Skeletal muscle tissue (tissue), 4 donors: ENCODE measurements around the gene CRYL1. TPM values are rescaled to one million over a fixed set of nuclear protein-coding genes. Genes with fewer than 3 reads are reported as not detected.

Source experiments
- H3K27ac ChIP-seq: one replicate; pipeline ENCODE4 v1.7.0; 2013; ENCODE audit warnings: mild to moderate bottlenecking, low read depth, low read length, inconsistent platforms
- H3K27me3 ChIP-seq, 3 donors: one replicate each; pipeline ENCODE4 v1.7.0; 2013; ENCODE audit warnings: low read length in 3 of 3; ENCODE audit not compliant: control insufficient read depth in 3 of 3, insufficient read depth in 3 of 3
- H3K36me3 ChIP-seq, 3 donors: one replicate each; pipeline ENCODE4 v1.7.0; 2013; ENCODE audit warnings: low read length in 3 of 3; ENCODE audit not compliant: control insufficient read depth in 3 of 3, insufficient read depth in 3 of 3
- H3K4me1 ChIP-seq, 3 donors: one replicate each; pipeline ENCODE4 v1.7.0; 2013; ENCODE audit warnings: low read length in 3 of 3, mild to moderate bottlenecking in 3 of 3; ENCODE audit not compliant: control insufficient read depth in 3 of 3, insufficient read depth in 3 of 3
- H3K4me3 ChIP-seq, 3 donors: one replicate each; pipeline ENCODE4 v1.7.0; 2013; ENCODE audit warnings: low read length in 3 of 3
- H3K9ac ChIP-seq, 3 donors: one replicate each; pipeline ENCODE4 v1.7.0; 2013; ENCODE audit warnings: low read length in 3 of 3, mild to moderate bottlenecking in 3 of 3, moderate library complexity in 2 of 3, low read depth in 1 of 3
- H3K9me3 ChIP-seq, 3 donors: one replicate each; pipeline ENCODE4 v1.7.0; 2013; ENCODE audit warnings: low read length in 3 of 3; ENCODE audit not compliant: control insufficient read depth in 3 of 3
- total RNA-seq: library from RNA; depleted of rRNA; stranded (reverse); fragments of >200 nt; gene quantifications from one replicate; pipeline ENCODE4 v1.2.3, GENCODE V29; 2014
- donor health status: Osteomylitis.

CRYL1 gene
- total RNA-seq, 1 donor from 2014 or later, result 29.2 TPM

- H3K9ac ChIP-seq, result no peak overlapping the region
- no peak overlapping the region for H3K27ac ChIP-seq
- H3K9me3 ChIP-seq, result no peaks in the 10 kb centered on the region
- H3K27me3 ChIP-seq, result peaks cover 0 to 10% (median 2%) of the 10 kb centered on the region in 3 donors
- H3K4me3 ChIP-seq, result no peak overlapping the region
- H3K36me3 ChIP-seq, result no peaks in the 10 kb centered on the region
- no peaks in the 10 kb centered on the region for H3K4me1 ChIP-seq
These were observed 153.8 kb downstream of the CRYL1 start for GRCh38 chr13:20371825-20372224.

- Histone ChIP-seq H3K9ac (no peak overlapping the region), H3K4me1 (no peaks in the 10 kb centered on the region), H3K9me3 (no peaks in the 10 kb centered on the region), H3K4me3 (no peak overlapping the region), H3K36me3 (no peaks in the 10 kb centered on the region), H3K27me3 (peaks cover 0 to 12% (median 2%) of the 10 kb centered on the region in 3 donors), H3K27ac (no peak overlapping the region)
These were observed 154.7 kb downstream of the CRYL1 start for GRCh38 chr13:20370815-20371421.

- H3K9me3 ChIP-seq, result no peaks in the 10 kb centered on the region
- H3K27me3 ChIP-seq, result peaks cover 0 to 14% (median 2%) of the 10 kb centered on the region in 3 donors
- no peaks in the 10 kb centered on the region for H3K36me3 ChIP-seq
- no peak overlapping the region for H3K9ac ChIP-seq
- H3K4me3 ChIP-seq, result no peak overlapping the region
- no peak overlapping the region for H3K27ac ChIP-seq
- no peaks in the 10 kb centered on the region for H3K4me1 ChIP-seq
These were observed 155.7 kb downstream of the CRYL1 start for GRCh38 chr13:20369886-20370361.

- no peak overlapping the region for H3K27ac ChIP-seq
- H3K4me1 ChIP-seq, result no peaks in the 10 kb centered on the region
- no peaks in the 10 kb centered on the region for H3K36me3 ChIP-seq
- H3K4me3 ChIP-seq, result no peak overlapping the region
- no peak overlapping the region for H3K9ac ChIP-seq
- no peaks in the 10 kb centered on the region for H3K9me3 ChIP-seq
- H3K27me3 ChIP-seq, result peaks cover 0 to 11% (median 8%) of the 10 kb centered on the region in 3 donors
These were observed 159.6 kb downstream of the CRYL1 start for GRCh38 chr13:20366056-20366455.

GRCh38 chr13:20363603-20364002 is 162.1 kb downstream of the CRYL1 start:
- Histone ChIP-seq H3K9ac (no peak overlapping the region), H3K36me3 (no peaks in the 10 kb centered on the region), H3K27me3 (peaks cover 0 to 16% (median 13%) of the 10 kb centered on the region in 3 donors), H3K27ac (no peak overlapping the region), H3K4me1 (no peaks in the 10 kb centered on the region), H3K9me3 (no peaks in the 10 kb centered on the region), H3K4me3 (no peak overlapping the region)

- H3K9me3 ChIP-seq, result no peaks in the 10 kb centered on the region
- peaks cover 0 to 16% (median 13%) of the 10 kb centered on the region in 3 donors for H3K27me3 ChIP-seq
- H3K27ac ChIP-seq, result no peak overlapping the region
- no peaks in the 10 kb centered on the region for H3K4me1 ChIP-seq
- no peak overlapping the region for H3K9ac ChIP-seq
- H3K36me3 ChIP-seq, result no peaks in the 10 kb centered on the region
- no peak overlapping the region for H3K4me3 ChIP-seq
These were observed 162.5 kb downstream of the CRYL1 start for GRCh38 chr13:20363172-20363571.

GRCh38 chr13:20362484-20363041 is 163.1 kb downstream of the CRYL1 start:
- H3K9ac ChIP-seq, result no peak overlapping the region
- no peak overlapping the region for H3K4me3 ChIP-seq
- no peaks in the 10 kb centered on the region for H3K36me3 ChIP-seq
- no peaks in the 10 kb centered on the region for H3K4me1 ChIP-seq
- H3K9me3 ChIP-seq, result no peaks in the 10 kb centered on the region
- H3K27me3 ChIP-seq, result peaks cover 0 to 16% (median 13%) of the 10 kb centered on the region in 3 donors
- no peak overlapping the region for H3K27ac ChIP-seq

GRCh38 chr13:20360835-20361412 is 164.7 kb downstream of the CRYL1 start:
- Histone ChIP-seq H3K4me1 (no peaks in the 10 kb centered on the region), H3K36me3 (no peaks in the 10 kb centered on the region), H3K27ac (no peak overlapping the region), H3K9ac (no peak overlapping the region), H3K27me3 (peaks cover 0 to 16% (median 10%) of the 10 kb centered on the region in 3 donors), H3K9me3 (no peaks in the 10 kb centered on the region), H3K4me3 (no peak overlapping the region)

- Histone ChIP-seq H3K4me3 (no peak overlapping the region), H3K9me3 (no peaks in the 10 kb centered on the region), H3K36me3 (no peaks in the 10 kb centered on the region), H3K27ac (no peak overlapping the region), H3K27me3 (peaks cover 0 to 16% (median 8%) of the 10 kb centered on the region in 3 donors), H3K9ac (no peak overlapping the region), H3K4me1 (no peaks in the 10 kb centered on the region)
These were observed 165.6 kb downstream of the CRYL1 start for GRCh38 chr13:20360041-20360491.

GRCh38 chr13:20359335-20359734 is 166.3 kb downstream of the CRYL1 start:
- H3K4me3 ChIP-seq, result no peak overlapping the region
- H3K9me3 ChIP-seq, result no peaks in the 10 kb centered on the region
- peaks cover 0 to 16% (median 8%) of the 10 kb centered on the region in 3 donors for H3K27me3 ChIP-seq
- no peaks in the 10 kb centered on the region for H3K4me1 ChIP-seq
- no peak overlapping the region for H3K27ac ChIP-seq
- H3K9ac ChIP-seq, result no peak overlapping the region
- H3K36me3 ChIP-seq, result no peaks in the 10 kb centered on the region
